Measurements from ENCODE around the gene CYTH3. TPM values are rescaled to one million over a fixed set of nuclear protein-coding genes. Genes with fewer than 3 reads are reported as not detected.

Gene CYTH3
- total and polyA plus RNA-seq, 2 of the 4 experiments (the other 2 are of a cell fraction), result 14.2 to 34.8 TPM

DNA sequence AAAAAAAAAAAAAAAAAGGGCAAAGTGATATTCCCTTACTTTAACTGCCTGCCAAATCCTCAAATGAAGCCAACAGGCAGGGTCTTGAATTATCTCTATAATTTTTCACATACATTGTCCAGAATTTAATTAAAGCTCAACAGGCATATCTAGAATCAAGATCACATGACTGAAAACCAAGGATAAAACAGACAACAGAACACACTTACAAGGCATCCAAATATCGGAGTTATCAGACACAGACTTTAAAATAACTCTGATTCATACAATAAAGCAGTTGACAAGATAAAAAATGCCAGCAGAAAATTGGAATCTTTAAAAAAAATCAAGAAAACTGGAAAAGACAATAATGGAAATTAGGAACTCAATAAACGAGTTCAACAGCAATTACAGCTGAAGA is 10.7 kb downstream of the CYTH3 start:
- Histone ChIP-seq H3K4ac (ENCODE audit: low read depth, low read length) (no peak overlapping the region), H4K8ac (ENCODE audit: low read depth in 2 of 2, low read length in 2 of 2) (no peak overlapping the region), H2AK9ac (replicated peaks; ENCODE audit: low read depth, low read length, poor library complexity) (no peak overlapping the region), H3K4me1 (ENCODE audit: control insufficient read depth, insufficient read depth, low read length) (peaks cover 19% of the 10 kb centered on the region), H3K23ac (ENCODE audit: low read depth, low read length) (no peak overlapping the region), H4K91ac (ENCODE audit: insufficient read depth, low read depth, low read length) (no peak overlapping the region), H4K5ac (ENCODE audit: low read depth, low read length) (no peak overlapping the region), H3K9ac (ENCODE audit: low read depth, low read length) (no peak overlapping the region), H3K27me3 (ENCODE audit: control insufficient read depth, insufficient read depth, low read length) (no peaks in the 10 kb centered on the region), H3K9me3 (ENCODE audit: control insufficient read depth, insufficient read depth, low read length) (no peaks in the 10 kb centered on the region), H4K20me1 (ENCODE audit: insufficient read depth, low read length) (peaks cover 49% of the 10 kb centered on the region), H3K18ac (ENCODE audit: low read depth, low read length) (no peak overlapping the region), H3K4me3 (ENCODE audit: insufficient read depth, low read depth, low read length) (no peak overlapping the region), H3K4me2 (ENCODE audit: low read depth, low read length) (no peak overlapping the region), H2BK15ac (ENCODE audit: low read depth, low read length) (no peak overlapping the region), H3K27ac (ENCODE audit: insufficient read depth, low read length) (no peak overlapping the region), H3K56ac (ENCODE audit: extremely low read depth, insufficient read depth, low read length) (no peak overlapping the region), H2BK120ac (ENCODE audit: low read depth, low read length) (no peak overlapping the region), H2BK5ac (ENCODE audit: low read depth, low read length, poor library complexity, severe bottlenecking) (no peak overlapping the region), H2AFZ (replicated peaks; ENCODE audit: low read length, poor library complexity) (no peak overlapping the region), H3K36me3 (ENCODE audit: control insufficient read depth, insufficient read depth, low read length) (no peaks in the 10 kb centered on the region), H2AK5ac (ENCODE audit: low read depth, low read length) (no peak overlapping the region), H2BK20ac (ENCODE audit: low read depth, low read length) (no peak overlapping the region), H3K14ac (replicated peaks; ENCODE audit: low read depth, low read length) (no peak overlapping the region), H3K79me1 (ENCODE audit: low read depth in 1 of 2, low read length in 2 of 2) (peaks cover 20 to 77% of the 10 kb centered on the region in 2 experiments), H3K9me1 (ENCODE audit: insufficient read depth, low read length) (peaks cover 20% of the 10 kb centered on the region)
- dilution Hi-C loops (cut with HindIII; ENCODE audit: low sequenced_read_pairs, unreplicated experiment) (no loop called here), intact Hi-C loops (cut with micrococcal nuclease) (no loop called here), in situ Hi-C loops (cut with MboI; ENCODE audit: low sequenced_read_pairs) (no loop called here)
- BruUV-seq (replicated peaks), result no TSS peak
- DNase-seq, result no peak
- POLR2A ChIA-PET (ENCODE audit: unreplicated experiment), result no interaction called here
- 80% methylated on average over 1 of the region's 2 CpGs; no CpG with 5 or more reads in 1 of the 2 experiments for WGBS, 2 experiments (ENCODE audit: extremely low coverage in 2 of 2, insufficient read length in 1 of 2)
- CTCF ChIA-PET, result interaction anchor here (1.2 kb wide), 1 partner anchor 101 kb away, joined by 4 read pairs; no protein-coding TSS in a partner anchor
- ATAC-seq (ENCODE audit: low read depth), result no peak
- TF ChIP-seq RFX5 (IDR thresholded peaks at IDR 0.05; ENCODE audit: low read depth, low read length) (no peak), POLR2A (IDR thresholded peaks at IDR 0.05; ENCODE audit: low read depth, low read length) (no peak), MAFK (IDR thresholded peaks at IDR 0.05; ENCODE audit: low read depth, low read length) (no peak)
